WTC11 (cell line): ENCODE results near the gene GRK7. TPM values are rescaled to one million over a fixed set of nuclear protein-coding genes. Genes with fewer than 3 reads are reported as not detected.
A peak's percentile ranks its signal among the peaks of the same experiment; 100 is the strongest.

ENCODE experiments used
- ATAC-seq: fragments of 200-7000 bp; cut with Tn5 transposase; 2 replicates; pipeline ENCODE4 v1.10.0; 2021; ENCODE audit warnings: mild to moderate bottlenecking, moderate library complexity
- CTCF ChIA-PET: fragments of 300-600 bp; sonication (Branson Sonifier 250); formaldehyde crosslinking; loops from one replicate; lab custom pipeline; 2021; ENCODE audit warnings: antibody characterized with exemption; lab: Charles Lee
- POLR2A ChIA-PET: fragments of 350-600 bp; sonication (Branson Sonifier 250); formaldehyde crosslinking; loops from one replicate; lab custom pipeline; 2021; ENCODE audit warnings: antibody characterized with exemption; lab: Charles Lee
- DNase-seq: peaks from one replicate; pipeline ENCODE4 v3.0.0; 2021; ENCODE audit warnings: low spot score
- H3K27ac Mint-ChIP-seq: 2 replicates; pipeline ENCODE4 v1.8.0; 2021; ENCODE audit warnings: mixed read lengths
- H3K27me3 Mint-ChIP-seq: 2 replicates; pipeline ENCODE4 v1.8.0; 2021; ENCODE audit warnings: low read depth, mild to moderate bottlenecking, moderate library complexity, mixed read lengths
- H3K36me3 Mint-ChIP-seq: 2 replicates; pipeline ENCODE4 v1.8.0; 2021; ENCODE audit warnings: mixed read lengths
- H3K4me1 Mint-ChIP-seq: 2 replicates; pipeline ENCODE4 v1.8.0; 2022; ENCODE audit warnings: mixed read lengths
- H3K4me3 Mint-ChIP-seq: 2 replicates; pipeline ENCODE4 v1.8.0; 2021; ENCODE audit warnings: mild to moderate bottlenecking, moderate library complexity, mixed read lengths
- H3K9me3 Mint-ChIP-seq: 2 replicates; pipeline ENCODE4 v1.8.0; 2021; ENCODE audit warnings: mixed read lengths
- ATF6 ChIP-seq: sonication (generic); formaldehyde crosslinking; IDR thresholded peaks from 2 replicates; pipeline ENCODE4 v1.8.1; 2023; ENCODE audit warnings: mild to moderate bottlenecking, missing genetic modification reagents
- CBFB ChIP-seq: sonication (generic); formaldehyde crosslinking; IDR thresholded peaks from 2 replicates; pipeline ENCODE4 v1.8.1; 2022; ENCODE audit warnings: mild to moderate bottlenecking, low read depth, missing genetic modification reagents
- CREB1 ChIP-seq: sonication (generic); formaldehyde crosslinking; IDR thresholded peaks from 2 replicates; pipeline ENCODE4 v1.8.0; 2023; ENCODE audit warnings: mild to moderate bottlenecking, missing genetic modification reagents
- EMX1 ChIP-seq: fragments of 250-450 bp; sonication (Bioruptor Pico); IDR thresholded peaks from 2 replicates; pipeline ENCODE4 v1.8.0; 2021; ENCODE audit warnings: mild to moderate bottlenecking
- FOXP1 ChIP-seq: sonication (generic); formaldehyde crosslinking; IDR thresholded peaks from 2 replicates; pipeline ENCODE4 v1.8.0; 2022; ENCODE audit warnings: missing genetic modification reagents, mild to moderate bottlenecking, moderate library complexity, borderline replicate concordance
- GTF2I ChIP-seq: fragments of 250-450 bp; sonication (Bioruptor Pico); conservative IDR thresholded peaks from 2 replicates; pipeline ENCODE4 v1.4.0; 2021; ENCODE audit warnings: mild to moderate bottlenecking
- HMGXB4 ChIP-seq: sonication (generic); formaldehyde crosslinking; IDR thresholded peaks from 2 replicates; pipeline ENCODE4 v1.8.1; 2023; ENCODE audit warnings: mild to moderate bottlenecking, moderate library complexity, missing genetic modification reagents
- MXD4 ChIP-seq: fragments of 250-450 bp; sonication (Bioruptor Pico); IDR thresholded peaks from 2 replicates; pipeline ENCODE4 v1.8.0; 2021; ENCODE audit warnings: mild to moderate bottlenecking, moderate library complexity, borderline replicate concordance
- MYBL2 ChIP-seq: sonication (generic); formaldehyde crosslinking; IDR thresholded peaks from 2 replicates; pipeline ENCODE4 v1.8.1; 2023; ENCODE audit warnings: mild to moderate bottlenecking, moderate library complexity, missing genetic modification reagents
- PRRX2 ChIP-seq: fragments of 250-450 bp; sonication (Bioruptor Pico); IDR thresholded peaks from 2 replicates; pipeline ENCODE4 v1.8.0; 2021; ENCODE audit warnings: mild to moderate bottlenecking
- SMAD3 ChIP-seq: sonication (generic); formaldehyde crosslinking; IDR thresholded peaks from 2 replicates; pipeline ENCODE4 v1.8.0; 2022; ENCODE audit warnings: missing genetic modification reagents, mild to moderate bottlenecking, borderline replicate concordance
- SP1 ChIP-seq: sonication (generic); formaldehyde crosslinking; conservative IDR thresholded peaks from 2 replicates; pipeline ENCODE4 v1.8.1; 2022; ENCODE audit warnings: missing genetic modification reagents
- ZNF219 ChIP-seq: sonication (generic); formaldehyde crosslinking; IDR thresholded peaks from 2 replicates; pipeline ENCODE4 v1.8.0; 2023; ENCODE audit warnings: missing genetic modification reagents, mild to moderate bottlenecking, borderline replicate concordance
- ZNF317 ChIP-seq: sonication (generic); formaldehyde crosslinking; IDR thresholded peaks from 2 replicates; pipeline ENCODE4 v1.8.1; 2023; ENCODE audit warnings: low read depth, mild to moderate bottlenecking, moderate library complexity, missing genetic modification reagents, borderline replicate concordance
- ZNF671 ChIP-seq: fragments of 250-450 bp; sonication (Bioruptor Pico); IDR thresholded peaks from 2 replicates; pipeline ENCODE4 v1.8.0; 2021; ENCODE audit warnings: mild to moderate bottlenecking
- total RNA-seq: library from RNA; stranded (reverse); gene quantifications from 3 replicates; pipeline ENCODE4 v1.2.3, GENCODE V29; 2021
- TF ChIP-seq, protein P1 (sequence below): sonication (generic); formaldehyde crosslinking; IDR thresholded peaks from 2 replicates; pipeline ENCODE4 v1.8.0; 2023; ENCODE audit warnings: missing genetic modification reagents, mild to moderate bottlenecking, borderline replicate concordance
- TF ChIP-seq, protein P2 (sequence below): fragments of 250-450 bp; sonication (Bioruptor Pico); IDR thresholded peaks from 2 replicates; pipeline ENCODE4 v2.1.2; 2022; ENCODE audit warnings: mild to moderate bottlenecking, moderate library complexity
- TF ChIP-seq, protein P3 (sequence below): sonication (generic); formaldehyde crosslinking; IDR thresholded peaks from 2 replicates; pipeline ENCODE4 v1.8.1; 2023; ENCODE audit warnings: mild to moderate bottlenecking, missing genetic modification reagents, borderline replicate concordance

The GRK7 gene
- total RNA-seq, 1 experiment from 2014 or later, result not detected

GRCh38 chr3:141737678-141738021 lies 25.6 kb upstream of the GRK7 start:
- CTCF ChIA-PET, result interaction anchor here (1.7 kb wide), 1 partner anchor 92 kb away, joined by 18 read pairs; no protein-coding TSS in a partner anchor
- H3K4me3 Mint-ChIP-seq, result peak overlapping the region; percentile 51
- DNase-seq (no peak), ATAC-seq (no peak)
- TF ChIP-seq CBFB (no peak), MYBL2 (no peak), GTF2I (CRISPR knock-in tag) (no peak; the same call in 1 of the 2 replicates), CREB1 (CRISPR knock-in tag) (no peak), HMGXB4 (CRISPR knock-in tag) (no peak), ZNF219 (CRISPR knock-in tag) (no peak), ATF6 (CRISPR knock-in tag) (no peak), ZNF671 (CRISPR knock-in tag) (no peak), MXD4 (CRISPR knock-in tag) (no peak), SP1 (CRISPR knock-in tag) (no peak), ZNF317 (CRISPR knock-in tag) (no peak)
- TF ChIP-seq, all 79 proteins: peak for 0
- no peaks in the 10 kb centered on the region; the same call in 1 of the 2 replicates for H3K27me3 Mint-ChIP-seq
- H3K36me3 Mint-ChIP-seq, result peaks cover 6% of the 10 kb centered on the region
- no peaks in the 10 kb centered on the region for H3K9me3 Mint-ChIP-seq
- POLR2A ChIA-PET, result no interaction called here
- peaks cover 21% of the 10 kb centered on the region for H3K4me1 Mint-ChIP-seq
- H3K27ac Mint-ChIP-seq, result peak overlapping the region; percentile 54

GRCh38 chr3:141738022-141738890 lies 25.0 kb upstream of the GRK7 start, which contains the start of gene RNF7:
Gene RNF7 (plus strand): TSS chr3:141738298. CDS start chr3:141738342, 44 bp downstream.
- ATAC-seq, result peak; percentile 96
- H3K36me3 Mint-ChIP-seq, result peaks cover 10% of the 10 kb centered on the region
- H3K9me3 Mint-ChIP-seq, result no peaks in the 10 kb centered on the region
- peak within 1 kb of the TSS; percentile 96 for H3K27ac Mint-ChIP-seq
- DNase-seq, result peak; percentile 95
- POLR2A ChIA-PET, result interaction anchor here (0.6 to 0.8 kb wide), 2 partner anchors 59 to 139 kb away, joined by 3 to 4 read pairs; no protein-coding TSS in a partner anchor
- no peaks in the 10 kb centered on the region; the same call in 1 of the 2 replicates for H3K27me3 Mint-ChIP-seq
- peaks cover 21% of the 10 kb centered on the region for H3K4me1 Mint-ChIP-seq
- peak within 1 kb of the TSS; percentile 96 for H3K4me3 Mint-ChIP-seq
- CTCF ChIA-PET, result interaction anchor here (0.6 to 1.7 kb wide), 16 partner anchors 9 to 403 kb away, joined by 3 to 18 read pairs (median 4); partner anchors contain the start of gene ATP1B3
- TF ChIP-seq CREB1 (CRISPR knock-in tag), result no peak
- TF ChIP-seq FOXP1 (CRISPR knock-in tag), result peak; percentile 94
- TF ChIP-seq, protein P1, sequence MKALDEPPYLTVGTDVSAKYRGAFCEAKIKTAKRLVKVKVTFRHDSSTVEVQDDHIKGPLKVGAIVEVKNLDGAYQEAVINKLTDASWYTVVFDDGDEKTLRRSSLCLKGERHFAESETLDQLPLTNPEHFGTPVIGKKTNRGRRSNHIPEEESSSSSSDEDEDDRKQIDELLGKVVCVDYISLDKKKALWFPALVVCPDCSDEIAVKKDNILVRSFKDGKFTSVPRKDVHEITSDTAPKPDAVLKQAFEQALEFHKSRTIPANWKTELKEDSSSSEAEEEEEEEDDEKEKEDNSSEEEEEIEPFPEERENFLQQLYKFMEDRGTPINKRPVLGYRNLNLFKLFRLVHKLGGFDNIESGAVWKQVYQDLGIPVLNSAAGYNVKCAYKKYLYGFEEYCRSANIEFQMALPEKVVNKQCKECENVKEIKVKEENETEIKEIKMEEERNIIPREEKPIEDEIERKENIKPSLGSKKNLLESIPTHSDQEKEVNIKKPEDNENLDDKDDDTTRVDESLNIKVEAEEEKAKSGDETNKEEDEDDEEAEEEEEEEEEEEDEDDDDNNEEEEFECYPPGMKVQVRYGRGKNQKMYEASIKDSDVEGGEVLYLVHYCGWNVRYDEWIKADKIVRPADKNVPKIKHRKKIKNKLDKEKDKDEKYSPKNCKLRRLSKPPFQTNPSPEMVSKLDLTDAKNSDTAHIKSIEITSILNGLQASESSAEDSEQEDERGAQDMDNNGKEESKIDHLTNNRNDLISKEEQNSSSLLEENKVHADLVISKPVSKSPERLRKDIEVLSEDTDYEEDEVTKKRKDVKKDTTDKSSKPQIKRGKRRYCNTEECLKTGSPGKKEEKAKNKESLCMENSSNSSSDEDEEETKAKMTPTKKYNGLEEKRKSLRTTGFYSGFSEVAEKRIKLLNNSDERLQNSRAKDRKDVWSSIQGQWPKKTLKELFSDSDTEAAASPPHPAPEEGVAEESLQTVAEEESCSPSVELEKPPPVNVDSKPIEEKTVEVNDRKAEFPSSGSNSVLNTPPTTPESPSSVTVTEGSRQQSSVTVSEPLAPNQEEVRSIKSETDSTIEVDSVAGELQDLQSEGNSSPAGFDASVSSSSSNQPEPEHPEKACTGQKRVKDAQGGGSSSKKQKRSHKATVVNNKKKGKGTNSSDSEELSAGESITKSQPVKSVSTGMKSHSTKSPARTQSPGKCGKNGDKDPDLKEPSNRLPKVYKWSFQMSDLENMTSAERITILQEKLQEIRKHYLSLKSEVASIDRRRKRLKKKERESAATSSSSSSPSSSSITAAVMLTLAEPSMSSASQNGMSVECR (CRISPR knock-in tag), result no peak; the same call in 1 of the 2 replicates
- TF ChIP-seq, protein P2, sequence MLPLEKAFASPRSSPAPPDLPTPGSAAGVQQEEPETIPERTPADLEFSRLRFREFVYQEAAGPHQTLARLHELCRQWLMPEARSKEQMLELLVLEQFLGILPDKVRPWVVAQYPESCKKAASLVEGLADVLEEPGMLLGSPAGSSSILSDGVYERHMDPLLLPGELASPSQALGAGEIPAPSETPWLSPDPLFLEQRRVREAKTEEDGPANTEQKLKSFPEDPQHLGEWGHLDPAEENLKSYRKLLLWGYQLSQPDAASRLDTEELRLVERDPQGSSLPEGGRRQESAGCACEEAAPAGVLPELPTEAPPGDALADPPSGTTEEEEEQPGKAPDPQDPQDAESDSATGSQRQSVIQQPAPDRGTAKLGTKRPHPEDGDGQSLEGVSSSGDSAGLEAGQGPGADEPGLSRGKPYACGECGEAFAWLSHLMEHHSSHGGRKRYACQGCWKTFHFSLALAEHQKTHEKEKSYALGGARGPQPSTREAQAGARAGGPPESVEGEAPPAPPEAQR, result no peak
- TF ChIP-seq, protein P3, sequence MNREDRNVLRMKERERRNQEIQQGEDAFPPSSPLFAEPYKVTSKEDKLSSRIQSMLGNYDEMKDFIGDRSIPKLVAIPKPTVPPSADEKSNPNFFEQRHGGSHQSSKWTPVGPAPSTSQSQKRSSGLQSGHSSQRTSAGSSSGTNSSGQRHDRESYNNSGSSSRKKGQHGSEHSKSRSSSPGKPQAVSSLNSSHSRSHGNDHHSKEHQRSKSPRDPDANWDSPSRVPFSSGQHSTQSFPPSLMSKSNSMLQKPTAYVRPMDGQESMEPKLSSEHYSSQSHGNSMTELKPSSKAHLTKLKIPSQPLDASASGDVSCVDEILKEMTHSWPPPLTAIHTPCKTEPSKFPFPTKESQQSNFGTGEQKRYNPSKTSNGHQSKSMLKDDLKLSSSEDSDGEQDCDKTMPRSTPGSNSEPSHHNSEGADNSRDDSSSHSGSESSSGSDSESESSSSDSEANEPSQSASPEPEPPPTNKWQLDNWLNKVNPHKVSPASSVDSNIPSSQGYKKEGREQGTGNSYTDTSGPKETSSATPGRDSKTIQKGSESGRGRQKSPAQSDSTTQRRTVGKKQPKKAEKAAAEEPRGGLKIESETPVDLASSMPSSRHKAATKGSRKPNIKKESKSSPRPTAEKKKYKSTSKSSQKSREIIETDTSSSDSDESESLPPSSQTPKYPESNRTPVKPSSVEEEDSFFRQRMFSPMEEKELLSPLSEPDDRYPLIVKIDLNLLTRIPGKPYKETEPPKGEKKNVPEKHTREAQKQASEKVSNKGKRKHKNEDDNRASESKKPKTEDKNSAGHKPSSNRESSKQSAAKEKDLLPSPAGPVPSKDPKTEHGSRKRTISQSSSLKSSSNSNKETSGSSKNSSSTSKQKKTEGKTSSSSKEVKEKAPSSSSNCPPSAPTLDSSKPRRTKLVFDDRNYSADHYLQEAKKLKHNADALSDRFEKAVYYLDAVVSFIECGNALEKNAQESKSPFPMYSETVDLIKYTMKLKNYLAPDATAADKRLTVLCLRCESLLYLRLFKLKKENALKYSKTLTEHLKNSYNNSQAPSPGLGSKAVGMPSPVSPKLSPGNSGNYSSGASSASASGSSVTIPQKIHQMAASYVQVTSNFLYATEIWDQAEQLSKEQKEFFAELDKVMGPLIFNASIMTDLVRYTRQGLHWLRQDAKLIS, result no peak
- TF ChIP-seq EMX1 (CRISPR knock-in tag), result no peak
- no peak for TF ChIP-seq SMAD3 (CRISPR knock-in tag)
- no peak for TF ChIP-seq PRRX2 (CRISPR knock-in tag)
